Measurements from ENCODE around the gene LY6G6F.

- TF ChIP-seq CTCF (IDR thresholded peaks at IDR 0.05): no peak
- TF ChIP-seq POLR2A (IDR thresholded peaks at IDR 0.05): no peak
Measured at GRCh38 chr6:31663126-31663960, 43.3 kb upstream of the LY6G6F start.

All from vagina (tissue), 2 donors.